GM18511 (cell line): ENCODE results near the gene CCDC195.
"Not testable (repeated sequence)": the region's sequence is repeated elsewhere in the genome, so short reads cannot be mapped to it uniquely, and the experiment has no call there.

Experiments
- ATAC-seq: cut with Tn5 transposase; IDR thresholded peaks from one replicate; pipeline ENCODE4 v1.9.1; 2021; ENCODE audit warnings: mild to moderate bottlenecking, moderate library complexity; ENCODE audit not compliant: unreplicated experiment

Gene CCDC195

DNA sequence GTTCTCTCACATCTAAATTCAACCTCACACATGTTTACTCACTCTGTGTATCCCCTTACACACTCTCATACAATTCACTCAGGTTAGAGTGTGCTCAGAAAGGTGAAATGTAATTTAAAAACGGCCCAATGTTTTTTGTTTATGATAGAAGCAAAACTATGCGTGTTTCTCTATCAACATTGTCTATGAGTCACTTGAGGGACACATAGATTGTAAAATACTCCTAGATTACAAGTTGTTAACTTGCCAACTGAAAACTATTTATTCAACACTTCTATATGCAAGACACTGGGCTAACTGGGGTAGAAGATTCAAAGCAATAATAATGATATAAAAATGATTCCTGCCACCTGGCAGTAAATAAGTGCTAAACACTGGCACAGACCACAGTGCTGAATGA is 24.6 kb downstream of the CCDC195 start:
- ATAC-seq: no peak

DNA sequence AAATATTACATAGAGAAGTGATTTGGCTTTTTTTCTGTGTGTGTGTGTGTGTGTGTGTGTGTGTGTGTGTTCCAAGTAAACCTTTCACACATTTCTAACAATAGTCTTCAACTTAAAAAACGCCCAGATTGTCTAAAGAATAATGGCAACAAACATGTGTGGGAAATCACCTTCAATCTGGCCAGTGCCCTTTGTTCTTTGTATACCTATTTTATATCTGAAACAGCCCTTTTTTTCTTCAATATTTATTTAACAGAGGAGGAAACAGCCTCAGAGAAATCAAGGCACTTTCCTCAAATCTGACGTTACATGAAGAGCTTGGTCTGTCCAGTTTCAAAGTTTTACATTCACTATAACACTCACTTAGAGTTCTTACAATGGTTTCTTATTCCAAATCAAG is 25.3 kb downstream of the CCDC195 start:
- no peak for ATAC-seq

DNA sequence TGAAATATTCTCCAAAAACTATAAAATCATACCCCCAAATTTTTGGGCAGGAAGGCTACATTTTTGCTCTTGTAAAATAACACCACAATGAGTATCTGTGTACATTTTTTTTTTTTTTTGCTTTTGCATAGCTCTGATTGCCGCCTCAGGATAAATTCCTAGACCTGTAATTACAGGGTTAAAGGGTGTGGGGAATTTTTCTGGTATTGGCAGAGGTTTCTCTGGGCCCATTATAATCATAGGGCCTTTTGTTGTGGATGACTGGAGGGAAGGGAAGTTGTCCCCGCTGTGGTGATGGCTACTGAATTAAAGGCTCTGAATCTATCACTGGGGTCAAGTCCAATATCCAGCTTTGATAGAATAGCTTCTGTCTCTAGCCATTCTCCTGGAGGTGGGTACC is 26.6 kb downstream of the CCDC195 start:
- ATAC-seq: no peak

DNA sequence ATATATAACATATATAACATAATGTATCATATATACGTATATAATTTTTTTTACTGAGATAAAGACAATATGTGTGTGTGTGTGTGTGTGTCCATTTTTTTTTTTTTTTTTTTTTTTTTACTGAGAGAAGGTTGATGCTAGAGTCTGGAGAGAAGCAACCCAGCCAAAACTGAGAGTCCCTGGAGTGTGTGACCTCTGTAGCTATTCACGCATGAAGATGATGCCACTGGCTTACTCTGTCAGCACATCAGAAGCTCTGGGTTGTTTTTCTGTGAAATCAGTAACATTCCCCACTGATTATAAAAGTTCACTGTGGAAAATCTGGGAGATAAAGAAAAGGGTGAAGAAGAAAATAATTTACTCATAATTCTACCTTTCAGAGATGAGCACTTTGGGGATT is 27.2 kb downstream of the CCDC195 start:
- no peak for ATAC-seq

DNA sequence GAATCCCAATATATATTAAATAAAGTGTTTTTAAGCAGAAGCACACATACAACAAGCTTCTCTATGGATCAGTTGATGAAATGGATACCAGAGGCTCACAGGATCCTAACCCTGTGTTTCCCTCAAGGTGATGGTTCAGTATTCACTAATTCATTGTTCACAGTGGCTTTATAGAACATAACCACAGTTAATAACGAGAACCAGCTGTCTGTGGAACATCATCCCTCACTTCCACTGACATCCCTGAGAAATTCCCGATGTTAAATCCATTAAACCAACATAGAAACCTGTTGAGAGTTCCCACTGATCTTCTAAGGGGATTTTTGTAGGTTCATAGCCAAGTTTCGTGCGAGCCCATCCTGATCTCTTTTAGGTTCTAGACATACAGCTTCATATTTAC is 29.0 kb downstream of the CCDC195 start:
- no peak for ATAC-seq

DNA sequence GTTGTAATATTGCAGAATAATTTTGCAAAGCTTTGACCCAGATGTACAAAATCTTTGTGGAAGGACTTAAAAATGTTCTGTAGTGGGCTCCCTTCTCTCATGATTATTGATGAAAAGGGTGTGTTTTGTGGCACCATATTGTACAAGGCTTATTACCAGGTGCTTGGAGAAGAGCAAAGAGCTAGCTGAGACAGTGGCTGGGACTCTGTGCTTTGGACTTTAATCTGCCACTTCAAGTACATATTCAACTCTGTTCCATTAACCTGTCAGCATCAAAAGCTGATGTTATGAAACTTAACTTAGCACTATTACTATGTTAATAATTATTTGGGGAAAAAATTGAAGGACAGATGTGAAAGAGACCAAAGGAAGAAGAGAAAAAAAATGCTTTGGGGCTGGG is 31.0 kb downstream of the CCDC195 start:
- no peak for ATAC-seq

DNA sequence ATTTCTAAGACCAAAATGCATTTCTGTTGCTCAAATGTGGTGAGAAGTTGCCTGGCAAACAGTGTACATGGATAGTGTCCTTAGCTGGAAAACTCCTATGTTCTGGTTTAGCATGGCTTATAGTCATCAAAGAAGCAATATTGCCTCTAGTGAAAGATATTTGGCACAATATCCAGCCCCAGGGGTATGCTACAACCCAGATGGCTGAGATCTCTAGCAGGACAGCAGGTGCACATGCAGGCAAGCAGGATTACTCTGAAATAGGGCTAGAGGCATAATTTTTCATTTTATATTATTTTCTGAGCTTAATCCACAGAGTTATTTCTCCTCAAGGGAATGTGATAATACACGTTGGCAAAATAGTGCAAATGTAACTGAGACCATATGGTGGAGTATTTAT is 34.0 kb downstream of the CCDC195 start:
- no peak for ATAC-seq

DNA sequence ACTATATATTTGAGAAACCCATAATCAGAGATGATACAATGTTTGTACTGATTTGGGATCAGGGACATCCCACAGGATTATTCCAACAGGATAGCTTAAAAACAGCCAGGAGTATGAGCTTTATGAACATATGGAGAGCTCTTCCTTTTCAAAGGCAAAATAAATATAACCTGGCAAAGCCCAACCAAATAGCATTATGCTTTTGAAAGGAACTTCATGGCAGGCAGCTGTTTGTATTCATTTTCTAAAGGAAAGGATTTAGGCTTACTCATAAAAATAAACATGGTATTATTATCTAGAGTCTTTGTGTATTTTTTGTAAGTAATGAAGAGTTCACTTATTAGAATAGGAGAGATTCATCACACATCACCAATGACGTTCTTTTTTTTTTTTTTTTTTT is 44.4 kb downstream of the CCDC195 start:
- no peak for ATAC-seq

DNA sequence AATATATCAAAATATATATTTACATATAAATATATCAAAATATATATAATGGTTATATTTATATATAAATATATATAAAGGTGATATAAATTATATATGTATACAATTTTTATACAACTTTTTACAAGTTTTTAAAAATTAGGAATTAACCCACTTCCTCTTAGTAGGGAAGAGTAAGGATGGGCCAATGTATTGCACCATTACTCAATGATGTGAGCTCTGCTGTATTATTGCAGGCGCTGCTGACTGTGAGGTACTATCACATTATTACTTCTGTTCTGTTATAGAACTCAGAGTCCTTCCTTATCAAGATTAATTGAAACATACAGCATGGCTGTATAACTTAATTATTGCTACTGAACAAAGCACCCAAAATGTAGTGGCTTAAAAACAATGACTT is 46.0 kb downstream of the CCDC195 start:
- ATAC-seq: no peak

DNA sequence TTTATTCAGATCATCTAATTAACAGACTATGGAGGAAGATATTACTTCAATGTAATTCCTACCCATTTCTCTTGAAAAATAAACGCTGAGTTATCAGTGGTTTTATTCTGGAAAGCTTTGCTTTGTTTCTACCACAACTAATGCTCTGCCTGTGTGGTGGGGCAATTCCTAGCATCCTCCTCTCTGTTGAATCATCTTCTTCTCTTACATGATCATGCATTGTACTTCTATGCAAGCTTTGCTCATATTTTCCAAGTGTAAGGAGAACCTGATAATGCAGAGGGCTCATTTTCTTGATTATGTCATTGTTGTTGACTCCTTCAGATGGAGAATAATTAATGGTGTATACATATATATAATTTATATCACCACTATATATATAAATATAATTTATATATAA is 46.7 kb downstream of the CCDC195 start:
- ATAC-seq: no peak

DNA sequence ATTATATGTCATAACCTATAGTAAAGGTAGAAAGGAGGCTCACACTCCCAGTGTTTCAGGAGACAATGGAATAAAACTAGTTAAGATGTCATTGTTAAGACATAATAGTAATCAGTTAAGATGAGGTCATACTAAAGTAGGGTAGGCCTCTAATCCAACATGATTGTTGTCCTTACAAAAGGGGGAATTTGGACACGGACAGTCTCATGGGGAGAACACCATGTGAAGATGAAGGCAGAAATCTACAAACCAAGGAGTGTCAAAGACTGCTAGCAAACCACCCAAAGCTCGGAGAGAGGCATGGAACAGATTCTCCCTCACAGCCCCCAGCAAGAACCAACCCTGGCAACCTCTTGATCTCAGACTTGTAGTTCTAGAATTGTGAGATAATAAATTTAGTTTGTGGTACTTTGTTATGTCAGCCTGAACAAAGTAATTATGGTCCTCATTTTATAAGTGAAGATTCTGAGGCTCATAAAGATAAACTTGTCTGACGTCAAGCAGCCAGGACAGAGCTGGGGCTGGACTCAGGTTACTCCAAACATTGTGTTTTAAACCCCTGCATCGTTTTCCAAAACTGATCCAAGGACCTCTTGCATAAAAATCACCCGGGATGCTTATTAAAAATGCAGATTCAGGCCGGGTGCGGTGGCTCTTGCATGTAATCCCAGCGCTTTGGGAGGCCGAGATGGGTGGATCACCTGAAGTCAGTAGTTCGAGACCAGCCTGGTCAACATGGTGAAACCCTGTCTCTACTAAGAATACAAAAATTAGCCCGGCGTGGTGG is 47.8 kb downstream of the CCDC195 start:
- no peak for ATAC-seq

DNA sequence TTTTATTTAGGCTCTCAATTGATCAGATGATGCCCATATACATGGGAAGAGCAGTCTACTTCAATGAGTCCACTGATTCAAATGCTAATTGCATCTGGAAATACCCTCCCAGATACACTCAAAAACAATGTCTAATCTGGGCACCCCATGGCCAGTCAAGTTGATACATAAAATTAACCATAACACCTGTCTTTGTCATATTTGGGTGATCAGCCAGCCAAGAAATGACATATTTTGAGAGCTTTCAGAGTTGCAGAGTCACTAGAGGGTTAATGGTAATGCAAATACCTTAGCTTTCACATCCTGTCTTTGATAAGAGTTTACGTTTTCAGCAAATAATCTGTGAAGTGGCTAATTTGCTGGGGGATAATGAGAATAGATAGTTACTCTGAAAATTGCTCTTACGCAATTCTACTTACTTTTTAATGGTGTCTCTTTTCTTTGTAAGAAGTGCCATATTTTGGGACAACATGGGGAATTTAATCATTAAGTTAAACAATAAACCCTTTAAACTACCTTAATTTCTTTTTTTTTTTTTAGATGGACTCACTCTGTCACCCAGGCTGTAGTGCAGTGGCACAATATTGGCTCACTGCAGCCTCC is 49.1 kb downstream of the CCDC195 start:
- ATAC-seq: peak; percentile 97

DNA sequence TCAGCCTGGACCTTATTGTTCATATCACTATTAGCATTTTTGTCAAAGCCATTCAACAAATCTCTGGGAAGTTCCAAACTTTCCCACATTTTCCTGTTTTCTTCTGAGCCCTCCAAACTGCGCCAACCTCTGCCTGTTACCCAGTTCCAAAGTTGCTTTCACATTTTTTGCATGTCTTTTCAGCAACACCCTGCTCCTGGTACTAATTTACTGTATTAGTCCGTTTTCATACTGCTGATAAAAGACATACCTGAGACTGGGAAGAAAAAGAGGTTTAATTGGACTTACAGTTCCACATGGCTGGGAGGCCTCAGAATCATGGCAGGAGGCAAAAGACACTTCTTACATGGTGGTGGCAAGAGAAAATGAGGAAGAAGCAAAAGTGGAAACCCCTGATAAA is 52.8 kb downstream of the CCDC195 start:
- ATAC-seq: not testable (repeated sequence)

DNA sequence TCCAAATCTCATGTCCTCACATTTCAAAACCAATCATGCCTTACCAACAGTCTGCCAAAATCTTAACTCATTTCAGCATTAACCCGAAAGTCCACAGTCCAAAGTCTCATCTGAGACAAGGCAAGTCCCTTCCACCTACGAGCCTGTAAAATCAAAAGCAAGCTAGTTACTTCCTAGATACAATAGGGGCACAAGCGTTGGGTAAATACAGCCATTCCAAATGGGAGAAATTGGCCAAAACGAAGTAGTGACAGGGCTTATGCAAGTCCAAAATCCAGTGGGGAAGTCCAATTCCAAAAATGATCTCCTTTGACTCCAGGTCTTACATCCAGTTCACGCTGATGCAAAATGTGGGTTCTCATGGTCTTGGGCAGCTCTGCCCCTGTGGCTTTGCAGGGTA is 54.5 kb downstream of the CCDC195 start:
- not testable (repeated sequence) for ATAC-seq

DNA sequence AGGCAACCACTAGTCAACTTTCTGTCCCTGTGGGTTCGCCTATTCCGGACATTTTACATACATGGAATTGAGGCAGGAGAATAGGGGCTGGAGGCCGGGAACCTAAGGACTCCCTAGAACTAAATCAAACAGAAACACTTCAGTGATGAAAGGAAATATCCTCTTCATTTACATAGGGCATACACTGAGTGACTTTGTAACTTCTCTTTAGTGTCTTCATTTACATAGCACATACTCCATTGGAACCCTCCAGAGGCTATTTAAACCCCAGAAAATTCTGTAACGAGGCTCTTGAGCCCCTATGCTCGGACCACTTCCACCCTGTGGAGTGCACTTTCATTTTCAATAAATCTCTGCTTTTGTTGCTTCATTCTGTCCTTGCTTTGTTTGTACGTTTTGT is 56.5 kb downstream of the CCDC195 start:
- no peak for ATAC-seq

DNA sequence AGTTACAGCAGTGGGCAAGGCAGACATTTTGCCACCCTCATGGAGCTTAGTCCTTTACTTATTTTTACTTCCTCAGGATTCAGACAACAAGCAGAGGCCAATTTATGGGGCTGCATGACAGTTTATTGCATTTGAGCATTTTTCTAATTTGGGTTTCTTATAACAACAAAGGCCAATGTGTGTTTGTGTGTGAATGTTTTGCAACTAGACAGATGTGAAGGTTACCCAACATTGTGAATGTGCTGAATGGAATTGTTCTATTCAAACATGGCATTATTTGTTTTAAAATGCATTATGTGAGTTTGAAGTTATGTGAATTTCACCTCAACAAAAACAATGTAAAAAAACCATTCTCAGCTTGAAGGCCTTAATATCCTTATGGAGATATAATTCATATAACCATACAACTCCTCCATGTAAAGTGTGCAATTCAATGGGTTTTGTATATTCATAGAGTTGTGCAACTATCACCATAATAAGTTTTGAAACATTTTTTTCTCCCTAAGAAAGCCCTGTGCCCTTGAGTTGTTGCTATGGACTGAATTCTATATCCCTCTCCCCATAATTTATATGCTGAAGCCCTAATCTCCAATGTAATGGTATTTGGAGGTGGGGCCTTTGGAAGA is 57.3 kb downstream of the CCDC195 start:
- no peak for ATAC-seq

DNA sequence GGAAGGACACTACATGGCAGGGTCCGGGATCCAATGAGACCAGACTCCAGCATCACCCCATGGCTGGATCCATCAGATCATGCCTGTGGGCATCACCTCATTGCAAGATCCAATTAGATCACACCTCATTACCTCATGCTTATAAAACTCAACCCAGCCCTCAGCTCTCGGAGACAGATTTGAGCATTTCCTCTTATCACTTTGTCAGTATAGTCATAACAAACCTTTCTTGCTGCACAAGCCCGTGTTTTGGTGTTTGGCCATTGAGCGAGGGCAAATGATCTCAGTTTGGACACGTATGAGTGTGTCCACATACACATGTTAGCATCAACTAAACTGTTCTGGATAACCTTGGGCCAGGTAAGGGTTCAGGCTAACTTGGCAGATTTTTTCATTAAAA is 58.8 kb downstream of the CCDC195 start:
- ATAC-seq: no peak

DNA sequence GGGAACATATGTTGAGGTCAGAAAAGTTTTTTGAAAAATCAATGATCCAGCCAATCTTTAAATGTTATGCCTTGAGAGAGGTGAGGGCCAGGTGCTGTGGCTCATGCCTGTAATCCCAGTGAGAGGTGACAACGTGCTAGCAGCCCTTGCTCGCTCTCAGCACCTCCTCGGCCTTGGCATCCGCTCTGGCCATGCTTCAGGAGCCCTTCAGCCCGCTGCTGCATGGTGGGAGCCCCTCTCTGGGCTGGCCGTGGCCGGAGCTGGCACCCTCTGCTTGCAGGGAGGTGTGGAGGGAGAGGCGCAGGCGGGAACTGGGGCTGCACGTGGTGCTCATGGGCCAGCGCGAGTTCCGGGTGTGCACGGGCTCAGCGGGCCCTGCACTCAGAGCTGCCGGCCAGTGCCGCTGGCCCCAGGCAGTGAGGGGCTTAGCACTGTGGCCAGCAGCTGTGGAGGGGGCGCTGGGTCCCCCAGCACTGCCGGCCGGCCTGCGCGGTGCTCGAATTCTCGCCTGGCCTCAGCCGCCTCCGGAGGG is 61.1 kb downstream of the CCDC195 start:
- ATAC-seq: no peak
